ENCODE data around the gene FAF2.

FAF2 gene

DNA sequence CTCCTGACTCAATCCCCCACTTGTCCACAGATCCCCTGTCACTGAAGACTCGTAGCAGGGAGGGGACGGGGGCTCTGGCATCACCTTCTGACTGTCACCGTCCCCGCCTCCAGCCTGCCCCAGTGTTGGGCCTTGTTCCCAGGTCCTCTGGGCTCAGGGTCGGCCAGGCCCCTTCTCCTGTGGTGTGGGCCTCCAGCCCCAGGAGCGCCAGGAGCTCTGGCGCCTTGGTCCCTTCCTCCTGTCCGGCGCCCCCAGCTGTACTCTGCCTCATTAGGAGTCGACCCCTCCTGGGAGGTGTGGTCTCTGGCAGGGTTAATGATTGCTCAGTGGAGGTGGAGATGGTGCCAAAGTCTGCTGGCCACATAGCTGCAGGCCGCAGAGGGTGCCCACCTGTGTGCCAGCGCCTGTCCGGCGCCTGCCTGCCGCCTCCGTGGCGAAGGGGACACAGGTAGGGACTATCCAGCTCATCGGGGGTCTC lies 100.8 kb downstream of the FAF2 start, which contains the start of gene CDHR2:
Gene CDHR2, plus strand, starts transcription at position 376 of the 478 bp plus-strand sequence. CDS start 16,011 bp downstream, outside the sequence.
- TF ChIP-seq, protein P1, sequence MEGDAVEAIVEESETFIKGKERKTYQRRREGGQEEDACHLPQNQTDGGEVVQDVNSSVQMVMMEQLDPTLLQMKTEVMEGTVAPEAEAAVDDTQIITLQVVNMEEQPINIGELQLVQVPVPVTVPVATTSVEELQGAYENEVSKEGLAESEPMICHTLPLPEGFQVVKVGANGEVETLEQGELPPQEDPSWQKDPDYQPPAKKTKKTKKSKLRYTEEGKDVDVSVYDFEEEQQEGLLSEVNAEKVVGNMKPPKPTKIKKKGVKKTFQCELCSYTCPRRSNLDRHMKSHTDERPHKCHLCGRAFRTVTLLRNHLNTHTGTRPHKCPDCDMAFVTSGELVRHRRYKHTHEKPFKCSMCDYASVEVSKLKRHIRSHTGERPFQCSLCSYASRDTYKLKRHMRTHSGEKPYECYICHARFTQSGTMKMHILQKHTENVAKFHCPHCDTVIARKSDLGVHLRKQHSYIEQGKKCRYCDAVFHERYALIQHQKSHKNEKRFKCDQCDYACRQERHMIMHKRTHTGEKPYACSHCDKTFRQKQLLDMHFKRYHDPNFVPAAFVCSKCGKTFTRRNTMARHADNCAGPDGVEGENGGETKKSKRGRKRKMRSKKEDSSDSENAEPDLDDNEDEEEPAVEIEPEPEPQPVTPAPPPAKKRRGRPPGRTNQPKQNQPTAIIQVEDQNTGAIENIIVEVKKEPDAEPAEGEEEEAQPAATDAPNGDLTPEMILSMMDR (IDR thresholded peaks at IDR 0.05) = no peak

DNA sequence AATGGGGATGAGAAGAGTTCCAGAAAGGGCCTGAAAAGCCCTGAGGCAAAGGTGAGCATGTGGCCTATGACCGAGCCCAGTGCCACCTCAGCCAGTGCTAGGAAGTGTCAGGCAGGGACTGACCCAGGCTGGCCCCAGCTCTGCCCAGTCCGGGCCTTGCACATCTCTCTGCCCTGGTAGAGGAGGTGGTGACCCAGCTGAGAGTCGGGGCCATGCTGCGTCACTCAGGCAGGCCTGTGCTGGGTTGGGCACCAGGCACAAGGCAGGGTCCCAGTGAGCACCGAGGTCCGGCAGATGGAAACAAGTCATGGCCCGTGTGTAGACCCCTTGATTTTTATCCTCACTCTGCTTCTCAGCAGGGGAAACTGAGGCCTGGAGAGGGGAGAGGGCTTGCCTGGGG lies 101.7 kb downstream of the FAF2 start:
- TF ChIP-seq, protein P1 (IDR thresholded peaks at IDR 0.05) = no peak

DNA sequence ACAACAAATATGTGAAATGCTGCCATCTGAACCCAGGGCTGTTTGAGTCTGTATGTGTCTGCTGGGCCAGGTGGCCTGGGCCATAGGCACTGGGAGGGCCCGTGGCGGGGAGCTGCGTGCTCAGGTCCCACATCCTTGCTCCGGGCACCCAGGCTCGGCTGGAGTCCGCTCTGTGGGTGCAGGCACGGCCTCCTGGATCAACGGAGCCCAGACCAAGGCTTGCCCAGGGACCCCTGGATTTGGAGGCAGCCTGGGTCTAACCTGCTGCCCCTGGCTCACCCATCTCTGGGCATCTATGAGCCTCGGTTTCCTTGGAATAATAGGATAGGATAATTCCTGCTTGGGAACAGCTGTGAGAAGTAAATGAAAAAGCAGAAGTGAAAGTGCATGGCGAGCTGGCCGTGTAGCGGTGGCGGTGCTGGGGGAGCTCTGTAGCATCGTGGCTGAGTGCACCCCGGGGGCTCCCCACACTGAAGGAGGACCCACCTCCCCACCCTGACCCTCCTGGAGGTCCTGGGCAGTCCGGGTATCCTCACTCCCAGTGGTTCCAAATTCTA lies 102.2 kb downstream of the FAF2 start:
- TF ChIP-seq, protein P1 (IDR thresholded peaks at IDR 0.05) = no peak

DNA sequence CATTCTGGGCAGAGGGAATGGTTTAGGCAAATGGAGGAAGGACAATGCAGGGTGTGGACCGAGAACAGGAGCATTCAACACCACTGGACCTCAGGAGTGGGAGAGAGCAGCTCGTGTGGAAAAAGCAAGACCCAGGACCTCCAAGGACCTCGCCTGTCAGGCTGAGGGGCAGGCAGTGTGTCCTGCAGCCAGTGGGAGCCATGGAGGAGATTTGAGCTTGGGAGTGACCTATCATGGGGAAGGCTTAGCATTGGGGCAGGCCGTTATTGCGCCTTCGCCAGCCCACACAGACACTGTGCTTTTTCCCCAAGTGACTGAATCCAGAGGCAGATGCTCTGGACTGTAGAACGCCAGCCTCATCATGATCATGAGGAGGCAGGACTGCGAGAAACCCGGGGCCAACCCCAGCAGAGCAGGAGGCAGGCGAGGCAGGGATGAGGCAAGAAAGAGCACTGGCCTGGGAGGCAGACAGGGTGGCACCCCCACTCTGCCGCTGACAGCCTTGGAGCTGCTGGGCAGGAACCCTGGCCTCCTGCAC lies 104.2 kb downstream of the FAF2 start:
- TF ChIP-seq, protein P1 (IDR thresholded peaks at IDR 0.05) = no peak

DNA sequence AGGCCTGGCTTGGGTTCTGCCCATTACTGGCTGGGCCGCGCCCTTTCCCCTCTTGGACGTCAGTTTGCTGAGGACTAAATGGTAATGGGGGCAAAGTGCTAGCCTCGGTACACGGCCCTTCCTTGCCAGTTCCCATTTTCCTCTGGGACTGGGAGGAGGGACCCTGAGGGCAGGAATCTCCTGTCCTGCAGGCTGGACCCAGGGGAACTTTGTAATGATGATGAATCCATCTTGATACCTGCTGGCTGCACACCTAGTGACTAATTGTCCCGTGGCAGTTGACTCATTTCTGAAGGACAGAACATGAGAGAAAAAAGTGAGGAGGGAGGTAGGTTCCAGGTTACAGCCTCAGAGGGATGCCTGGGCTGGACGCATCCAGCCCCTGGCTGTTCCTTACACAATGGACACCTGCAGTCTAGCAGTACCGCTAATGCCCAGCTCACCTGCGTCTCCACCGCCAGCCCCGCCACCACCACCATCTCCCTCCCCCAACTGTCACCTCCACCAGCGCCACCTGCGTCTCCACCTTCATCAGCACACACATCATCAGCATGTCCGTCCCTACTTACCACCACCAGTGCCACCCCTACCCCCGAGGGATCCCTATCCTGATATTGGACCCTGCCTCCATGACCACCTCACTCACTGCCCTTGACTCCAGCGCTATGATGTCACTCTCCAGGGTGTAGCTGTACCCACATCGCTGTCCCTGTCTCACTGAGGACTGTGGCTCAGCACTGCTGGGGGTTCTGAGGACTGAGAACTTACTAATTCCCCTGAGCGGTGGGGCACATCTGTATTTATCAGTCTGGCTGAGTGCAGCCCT lies 105.3 kb downstream of the FAF2 start:
- TF ChIP-seq, protein P1 (IDR thresholded peaks at IDR 0.05) = no peak

DNA sequence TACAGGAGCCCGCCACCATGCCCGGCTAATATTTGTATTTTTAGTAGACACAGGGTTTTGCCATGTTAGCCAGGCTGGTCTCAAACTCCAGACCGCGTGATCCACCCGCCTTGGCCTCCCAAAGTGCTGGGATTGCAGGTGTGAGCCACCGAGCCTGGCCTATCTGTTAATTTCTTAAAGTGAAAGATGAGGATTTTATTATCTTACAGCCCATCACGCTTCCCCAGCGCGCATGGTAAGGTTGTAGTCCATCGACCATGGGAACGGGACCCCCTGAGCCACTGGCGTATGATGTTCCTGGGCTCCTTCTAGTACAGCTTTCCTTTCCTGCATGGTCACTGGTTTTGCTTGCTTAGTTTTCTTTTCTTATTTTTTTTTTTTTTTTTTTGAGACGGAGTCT lies 109.7 kb downstream of the FAF2 start:
- TF ChIP-seq, protein P1 (IDR thresholded peaks at IDR 0.05) = no peak

Data from LNCAP (cell line).